LNCaP clone FGC (cell line): Measurements from ENCODE around the gene DOK1.

Experiments
- DNase-seq: peaks from one replicate; pipeline ENCODE4 v3.0.0-alpha.2; 2011; ENCODE audit warnings: low read depth
- H3K4me3 ChIP-seq: 2 replicates; pipeline ENCODE4 v1.5.1; 2011; ENCODE audit warnings: mild to moderate bottlenecking, low read depth, low read length, control low read depth
- TF ChIP-seq, protein P1 (sequence below): IDR thresholded peaks from 2 replicates; pipeline ENCODE4 v1.5.1; 2012; ENCODE audit warnings: mild to moderate bottlenecking; ENCODE audit not compliant: control insufficient read depth, insufficient read depth; ENCODE audit errors: extremely low read depth

DOK1 gene

DNA sequence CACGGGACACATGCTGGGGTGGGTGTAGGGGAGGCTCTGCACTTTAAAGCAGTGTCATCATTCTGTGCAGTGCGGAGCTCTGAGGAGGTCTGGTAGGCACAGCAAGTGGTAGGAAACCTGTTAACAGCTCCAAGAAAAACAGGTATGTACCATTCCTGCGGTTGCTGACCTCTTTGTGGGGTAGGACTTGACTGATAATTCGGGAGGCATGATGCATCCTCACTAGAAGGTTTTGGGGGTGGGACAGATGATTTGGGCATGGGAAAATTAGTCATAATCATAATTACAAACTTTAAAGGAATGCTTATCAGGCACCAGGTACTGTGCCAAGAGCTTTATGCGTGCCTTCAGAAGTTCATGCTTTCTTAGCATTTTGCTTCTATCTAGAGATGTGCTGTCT is 9.7 kb downstream of the DOK1 start:
- TF ChIP-seq, protein P1, sequence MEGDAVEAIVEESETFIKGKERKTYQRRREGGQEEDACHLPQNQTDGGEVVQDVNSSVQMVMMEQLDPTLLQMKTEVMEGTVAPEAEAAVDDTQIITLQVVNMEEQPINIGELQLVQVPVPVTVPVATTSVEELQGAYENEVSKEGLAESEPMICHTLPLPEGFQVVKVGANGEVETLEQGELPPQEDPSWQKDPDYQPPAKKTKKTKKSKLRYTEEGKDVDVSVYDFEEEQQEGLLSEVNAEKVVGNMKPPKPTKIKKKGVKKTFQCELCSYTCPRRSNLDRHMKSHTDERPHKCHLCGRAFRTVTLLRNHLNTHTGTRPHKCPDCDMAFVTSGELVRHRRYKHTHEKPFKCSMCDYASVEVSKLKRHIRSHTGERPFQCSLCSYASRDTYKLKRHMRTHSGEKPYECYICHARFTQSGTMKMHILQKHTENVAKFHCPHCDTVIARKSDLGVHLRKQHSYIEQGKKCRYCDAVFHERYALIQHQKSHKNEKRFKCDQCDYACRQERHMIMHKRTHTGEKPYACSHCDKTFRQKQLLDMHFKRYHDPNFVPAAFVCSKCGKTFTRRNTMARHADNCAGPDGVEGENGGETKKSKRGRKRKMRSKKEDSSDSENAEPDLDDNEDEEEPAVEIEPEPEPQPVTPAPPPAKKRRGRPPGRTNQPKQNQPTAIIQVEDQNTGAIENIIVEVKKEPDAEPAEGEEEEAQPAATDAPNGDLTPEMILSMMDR, result no peak
- DNase-seq, result no peak
- H3K4me3 ChIP-seq, result no peak overlapping the region

DNA sequence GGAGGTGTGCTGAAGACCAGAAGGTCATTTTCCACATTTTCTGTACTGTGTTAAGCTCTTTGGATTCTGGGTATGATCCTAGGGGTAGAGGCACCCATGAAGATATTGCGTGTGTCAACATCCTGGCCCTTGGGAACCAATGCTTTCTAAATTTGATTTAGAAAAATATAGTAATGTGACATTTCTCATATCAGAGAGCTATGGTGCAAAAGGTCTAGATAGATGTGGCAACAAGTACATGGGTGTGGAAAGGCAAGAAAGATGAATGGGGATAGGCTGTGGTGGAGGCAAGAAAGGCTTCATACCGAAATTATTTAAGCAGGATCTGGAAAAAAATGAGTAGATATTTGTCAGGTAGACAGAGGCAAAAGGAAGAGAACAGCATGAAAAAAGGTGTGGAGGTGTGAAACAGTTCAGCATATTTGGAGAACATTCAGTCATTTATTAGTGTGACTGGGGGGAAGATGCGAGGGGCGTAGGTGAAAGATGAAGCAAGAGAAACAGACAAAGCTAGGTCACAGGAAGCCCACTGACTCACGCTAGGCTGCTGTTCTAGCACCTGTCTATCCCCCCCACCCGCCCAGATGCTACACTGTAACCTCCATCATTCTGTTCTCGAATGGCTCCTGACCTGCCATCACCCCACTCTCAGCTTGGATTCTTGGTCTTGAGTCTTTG is 11.7 kb downstream of the DOK1 start:
- TF ChIP-seq, protein P1, result no peak
- no peak for DNase-seq
- no peak overlapping the region for H3K4me3 ChIP-seq

DNA sequence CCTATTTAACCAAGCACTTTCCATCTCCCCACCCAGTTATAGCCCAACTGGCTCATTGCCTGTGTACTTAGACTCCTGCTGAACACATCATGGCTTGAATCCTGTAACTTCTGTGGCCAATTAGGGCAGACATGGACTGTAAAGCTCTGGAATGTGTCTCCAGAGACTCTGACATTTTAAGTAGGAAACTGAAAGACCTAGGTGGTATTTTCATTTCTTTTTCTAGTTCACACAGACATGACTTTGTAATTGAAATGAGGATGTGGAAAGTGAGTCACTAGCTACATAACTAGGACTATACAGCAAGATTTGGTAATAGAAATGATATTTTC is 12.2 kb downstream of the DOK1 start:
- TF ChIP-seq, protein P1, result no peak
- H3K4me3 ChIP-seq, result no peak overlapping the region
- DNase-seq, result no peak

DNA sequence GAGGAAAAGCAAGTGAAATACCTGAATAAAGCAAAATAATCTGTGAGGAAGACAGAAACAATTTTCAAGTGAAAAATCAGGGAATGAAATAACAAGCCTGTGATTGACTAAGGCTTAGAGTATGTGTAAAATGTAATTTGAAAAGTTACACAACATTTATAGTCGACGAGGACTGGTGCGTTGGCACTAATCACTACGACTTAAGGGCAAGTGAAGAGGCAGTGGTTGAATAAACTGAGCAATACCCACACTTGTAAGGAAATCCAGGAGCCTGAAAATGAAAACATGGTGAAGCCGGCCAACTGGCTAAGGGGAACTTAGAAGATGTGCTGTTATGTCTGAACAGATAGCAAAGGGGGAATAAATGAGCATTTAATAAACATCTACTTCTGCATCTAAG is 13.4 kb downstream of the DOK1 start:
- no peak overlapping the region for H3K4me3 ChIP-seq
- TF ChIP-seq, protein P1, result no peak
- DNase-seq, result no peak

DNA sequence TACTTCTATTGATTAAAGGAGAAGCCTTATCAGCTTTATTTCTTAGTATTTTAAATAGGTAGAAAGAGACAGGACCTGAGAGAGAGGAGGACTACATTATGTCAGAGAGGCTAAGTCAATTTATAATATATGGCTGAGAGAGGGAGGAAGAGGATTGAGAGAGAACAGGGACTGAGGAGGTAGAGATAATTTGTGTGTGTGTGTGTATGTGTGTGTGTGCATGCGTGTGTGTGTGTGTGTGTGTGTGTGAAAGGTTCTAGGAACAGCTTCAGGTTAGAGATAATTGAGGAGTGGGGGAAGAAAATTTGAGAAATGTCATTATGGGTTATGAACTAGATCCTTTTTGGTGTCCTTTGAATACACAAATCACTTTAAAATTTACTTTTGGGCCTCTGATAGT is 15.2 kb downstream of the DOK1 start:
- H3K4me3 ChIP-seq, result no peak overlapping the region
- DNase-seq, result no peak
- TF ChIP-seq, protein P1, result no peak

- DNase-seq, result no peak
- no peak overlapping the region for H3K4me3 ChIP-seq
- TF ChIP-seq, protein P1, result no peak
Measured at GRCh38 chr2:74571058-74571457, 16.5 kb downstream of the DOK1 start.
